ENCODE results near the gene TTC7B. TPM values are rescaled to one million over a fixed set of nuclear protein-coding genes. Genes with fewer than 3 reads are reported as not detected.

Gene TTC7B
- total and polyA plus RNA-seq, 2 experiments from 2014 or later: 7.9 to 28.6 TPM

DNA sequence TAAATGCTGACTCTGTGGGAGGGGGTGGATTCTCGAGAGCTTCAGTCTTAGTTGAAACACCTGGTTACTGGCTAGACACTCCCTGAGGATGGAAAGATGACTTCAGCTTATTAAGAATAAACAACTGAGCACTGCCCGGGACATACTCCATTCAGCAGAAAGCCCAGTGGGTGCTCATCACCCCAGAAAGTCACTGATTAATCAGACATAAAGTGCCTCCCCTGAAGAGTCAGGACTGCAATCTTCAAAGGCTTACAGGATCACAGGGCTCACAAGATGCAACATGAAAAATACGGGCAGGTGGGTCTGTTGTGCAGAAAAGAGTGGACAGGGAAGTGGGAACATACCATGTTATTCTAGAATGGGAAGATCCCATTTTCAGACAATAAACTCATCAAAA is 212.4 kb downstream of the TTC7B start (continued):
- TF ChIP-seq, protein P1, sequence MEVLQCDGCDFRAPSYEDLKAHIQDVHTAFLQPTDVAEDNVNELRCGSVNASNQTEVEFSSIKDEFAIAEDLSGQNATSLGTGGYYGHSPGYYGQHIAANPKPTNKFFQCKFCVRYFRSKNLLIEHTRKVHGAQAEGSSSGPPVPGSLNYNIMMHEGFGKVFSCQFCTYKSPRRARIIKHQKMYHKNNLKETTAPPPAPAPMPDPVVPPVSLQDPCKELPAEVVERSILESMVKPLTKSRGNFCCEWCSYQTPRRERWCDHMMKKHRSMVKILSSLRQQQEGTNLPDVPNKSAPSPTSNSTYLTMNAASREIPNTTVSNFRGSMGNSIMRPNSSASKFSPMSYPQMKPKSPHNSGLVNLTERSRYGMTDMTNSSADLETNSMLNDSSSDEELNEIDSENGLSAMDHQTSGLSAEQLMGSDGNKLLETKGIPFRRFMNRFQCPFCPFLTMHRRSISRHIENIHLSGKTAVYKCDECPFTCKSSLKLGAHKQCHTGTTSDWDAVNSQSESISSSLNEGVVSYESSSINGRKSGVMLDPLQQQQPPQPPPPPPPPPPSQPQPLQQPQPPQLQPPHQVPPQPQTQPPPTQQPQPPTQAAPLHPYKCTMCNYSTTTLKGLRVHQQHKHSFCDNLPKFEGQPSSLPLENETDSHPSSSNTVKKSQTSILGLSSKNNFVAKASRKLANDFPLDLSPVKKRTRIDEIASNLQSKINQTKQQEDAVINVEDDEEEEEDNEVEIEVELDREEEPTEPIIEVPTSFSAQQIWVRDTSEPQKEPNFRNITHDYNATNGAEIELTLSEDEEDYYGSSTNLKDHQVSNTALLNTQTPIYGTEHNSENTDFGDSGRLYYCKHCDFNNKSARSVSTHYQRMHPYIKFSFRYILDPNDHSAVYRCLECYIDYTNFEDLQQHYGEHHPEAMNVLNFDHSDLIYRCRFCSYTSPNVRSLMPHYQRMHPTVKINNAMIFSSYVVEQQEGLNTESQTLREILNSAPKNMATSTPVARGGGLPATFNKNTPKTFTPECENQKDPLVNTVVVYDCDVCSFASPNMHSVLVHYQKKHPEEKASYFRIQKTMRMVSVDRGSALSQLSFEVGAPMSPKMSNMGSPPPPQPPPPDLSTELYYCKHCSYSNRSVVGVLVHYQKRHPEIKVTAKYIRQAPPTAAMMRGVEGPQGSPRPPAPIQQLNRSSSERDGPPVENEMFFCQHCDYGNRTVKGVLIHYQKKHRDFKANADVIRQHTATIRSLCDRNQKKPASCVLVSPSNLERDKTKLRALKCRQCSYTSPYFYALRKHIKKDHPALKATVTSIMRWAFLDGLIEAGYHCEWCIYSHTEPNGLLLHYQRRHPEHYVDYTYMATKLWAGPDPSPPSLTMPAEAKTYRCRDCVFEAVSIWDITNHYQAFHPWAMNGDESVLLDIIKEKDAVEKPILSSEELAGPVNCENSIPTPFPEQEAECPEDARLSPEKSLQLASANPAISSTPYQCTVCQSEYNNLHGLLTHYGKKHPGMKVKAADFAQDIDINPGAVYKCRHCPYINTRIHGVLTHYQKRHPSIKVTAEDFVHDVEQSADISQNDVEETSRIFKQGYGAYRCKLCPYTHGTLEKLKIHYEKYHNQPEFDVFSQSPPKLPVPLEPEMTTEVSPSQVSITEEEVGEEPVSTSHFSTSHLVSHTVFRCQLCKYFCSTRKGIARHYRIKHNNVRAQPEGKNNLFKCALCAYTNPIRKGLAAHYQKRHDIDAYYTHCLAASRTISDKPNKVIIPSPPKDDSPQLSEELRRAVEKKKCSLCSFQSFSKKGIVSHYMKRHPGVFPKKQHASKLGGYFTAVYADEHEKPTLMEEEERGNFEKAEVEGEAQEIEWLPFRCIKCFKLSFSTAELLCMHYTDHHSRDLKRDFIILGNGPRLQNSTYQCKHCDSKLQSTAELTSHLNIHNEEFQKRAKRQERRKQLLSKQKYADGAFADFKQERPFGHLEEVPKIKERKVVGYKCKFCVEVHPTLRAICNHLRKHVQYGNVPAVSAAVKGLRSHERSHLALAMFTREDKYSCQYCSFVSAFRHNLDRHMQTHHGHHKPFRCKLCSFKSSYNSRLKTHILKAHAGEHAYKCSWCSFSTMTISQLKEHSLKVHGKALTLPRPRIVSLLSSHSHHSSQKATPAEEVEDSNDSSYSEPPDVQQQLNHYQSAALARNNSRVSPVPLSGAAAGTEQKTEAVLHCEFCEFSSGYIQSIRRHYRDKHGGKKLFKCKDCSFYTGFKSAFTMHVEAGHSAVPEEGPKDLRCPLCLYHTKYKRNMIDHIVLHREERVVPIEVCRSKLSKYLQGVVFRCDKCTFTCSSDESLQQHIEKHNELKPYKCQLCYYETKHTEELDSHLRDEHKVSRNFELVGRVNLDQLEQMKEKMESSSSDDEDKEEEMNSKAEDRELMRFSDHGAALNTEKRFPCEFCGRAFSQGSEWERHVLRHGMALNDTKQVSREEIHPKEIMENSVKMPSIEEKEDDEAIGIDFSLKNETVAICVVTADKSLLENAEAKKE (CRISPR knock-in tag; IDR thresholded peaks at IDR 0.05): no peak
- TF ChIP-seq, protein P2, sequence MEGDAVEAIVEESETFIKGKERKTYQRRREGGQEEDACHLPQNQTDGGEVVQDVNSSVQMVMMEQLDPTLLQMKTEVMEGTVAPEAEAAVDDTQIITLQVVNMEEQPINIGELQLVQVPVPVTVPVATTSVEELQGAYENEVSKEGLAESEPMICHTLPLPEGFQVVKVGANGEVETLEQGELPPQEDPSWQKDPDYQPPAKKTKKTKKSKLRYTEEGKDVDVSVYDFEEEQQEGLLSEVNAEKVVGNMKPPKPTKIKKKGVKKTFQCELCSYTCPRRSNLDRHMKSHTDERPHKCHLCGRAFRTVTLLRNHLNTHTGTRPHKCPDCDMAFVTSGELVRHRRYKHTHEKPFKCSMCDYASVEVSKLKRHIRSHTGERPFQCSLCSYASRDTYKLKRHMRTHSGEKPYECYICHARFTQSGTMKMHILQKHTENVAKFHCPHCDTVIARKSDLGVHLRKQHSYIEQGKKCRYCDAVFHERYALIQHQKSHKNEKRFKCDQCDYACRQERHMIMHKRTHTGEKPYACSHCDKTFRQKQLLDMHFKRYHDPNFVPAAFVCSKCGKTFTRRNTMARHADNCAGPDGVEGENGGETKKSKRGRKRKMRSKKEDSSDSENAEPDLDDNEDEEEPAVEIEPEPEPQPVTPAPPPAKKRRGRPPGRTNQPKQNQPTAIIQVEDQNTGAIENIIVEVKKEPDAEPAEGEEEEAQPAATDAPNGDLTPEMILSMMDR (conservative IDR thresholded peaks at IDR 0.05; ENCODE audit: low read depth in 2 of 2): no peak
- TF ChIP-seq JUNB (IDR thresholded peaks at IDR 0.05; ENCODE audit: unreplicated experiment) (no peak), ZNF114 (CRISPR knock-in tag; IDR thresholded peaks at IDR 0.05) (no peak)

DNA sequence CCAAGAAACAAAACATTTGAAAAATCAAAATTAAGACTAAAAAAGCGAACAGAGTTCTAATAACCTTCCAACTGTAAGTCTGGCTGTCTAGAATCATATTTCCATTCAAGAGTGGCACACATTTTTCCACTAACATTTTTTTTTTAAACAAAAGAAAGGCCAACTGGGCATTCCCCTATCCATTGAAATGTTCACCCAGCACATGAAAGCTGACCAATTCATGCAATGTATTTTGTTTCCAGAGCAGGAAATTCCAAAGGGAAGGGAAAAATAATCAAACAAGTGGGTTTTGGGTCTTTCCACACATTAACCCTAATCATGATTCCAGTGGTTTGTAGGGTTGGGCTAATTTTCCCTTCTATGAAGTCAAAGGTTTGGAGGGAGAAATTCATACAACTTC is 212.9 kb downstream of the TTC7B start:
- no peak for DNase-seq (ENCODE audit: low spot score)
- no peaks in the 10 kb centered on the region for H3K36me3 Mint-ChIP-seq (ENCODE audit: low read depth)
- no peaks in the 10 kb centered on the region for H3K9me3 Mint-ChIP-seq
- Histone ChIP-seq H3K4me2 (no peak overlapping the region), H3K9me2 (ENCODE audit: insufficient read depth) (no peaks in the 10 kb centered on the region), H3K4me1 (ENCODE audit: insufficient read depth) (peaks cover 61% of the 10 kb centered on the region), H3K4me3 (no peak overlapping the region), H2AFZ (no peak overlapping the region), H3K27ac (ENCODE audit: low read depth) (no peak overlapping the region), H3F3A (replicated peaks; ENCODE audit: low read depth) (no peaks in the 10 kb centered on the region), H3K36me3 (ENCODE audit: insufficient read depth) (no peaks in the 10 kb centered on the region), H3K79me2 (replicated peaks; ENCODE audit: insufficient read depth) (no peaks in the 10 kb centered on the region), H3K27me3 (ENCODE audit: insufficient read depth) (no peaks in the 10 kb centered on the region), H4K20me1 (replicated peaks; ENCODE audit: insufficient read depth) (no peaks in the 10 kb centered on the region)
- no peak overlapping the region for H3K27ac Mint-ChIP-seq
- H3K4me1 Mint-ChIP-seq: peaks cover 80% of the 10 kb centered on the region
- ATAC-seq: no peak
- H3K27me3 Mint-ChIP-seq (ENCODE audit: insufficient read depth, low read depth, poor library complexity): peaks cover 6% of the 10 kb centered on the region
- H3K4me3 Mint-ChIP-seq: no peak overlapping the region
- TF ChIP-seq, protein P2 (conservative IDR thresholded peaks at IDR 0.05; ENCODE audit: low read depth in 2 of 2): no peak
- TF ChIP-seq, protein P1 (CRISPR knock-in tag; IDR thresholded peaks at IDR 0.05): no peak
- TF ChIP-seq POLR2AphosphoS5 (IDR thresholded peaks at IDR 0.05; ENCODE audit: low read depth): no peak

Data from GM23338 (cell line).